ENCODE measurements around the gene PNPLA3.

Gene PNPLA3

GRCh38 chr22:43923631-43924464 is at the start of gene PNPLA3:
TSS of gene PNPLA3 (plus strand) at chr22:43923805. CDS start at chr22:43923912, 107 bp downstream.
- DNase-seq, result no peak

GRCh38 chr22:43876866-43877509 is 46.6 kb upstream of the PNPLA3 start:
- DNase-seq, result no peak

GRCh38 chr22:43878079-43878795 is 45.4 kb upstream of the PNPLA3 start:
- no peak for DNase-seq

GRCh38 chr22:43878831-43879550 is 44.6 kb upstream of the PNPLA3 start:
- DNase-seq, result no peak

GRCh38 chr22:43879901-43880540 is 43.6 kb upstream of the PNPLA3 start:
- no peak for DNase-seq

GRCh38 chr22:43880541-43880991 is 43.0 kb upstream of the PNPLA3 start:
- DNase-seq, result no peak

GRCh38 chr22:43881091-43882061 is 42.2 kb upstream of the PNPLA3 start:
- DNase-seq, result no peak

- DNase-seq, result no peak
These were observed 41.4 kb upstream of the PNPLA3 start for GRCh38 chr22:43882122-43882767.

- peak; percentile 12 for DNase-seq
These were observed 40.5 kb upstream of the PNPLA3 start for GRCh38 chr22:43883012-43883661.

GRCh38 chr22:43883719-43884415 is 39.7 kb upstream of the PNPLA3 start:
- DNase-seq, result no peak

- DNase-seq, result no peak
These were observed 38.8 kb upstream of the PNPLA3 start for GRCh38 chr22:43884600-43885318.

GRCh38 chr22:43885319-43885671 is 38.3 kb upstream of the PNPLA3 start:
- no peak for DNase-seq

GRCh38 chr22:43885786-43886185 is 37.8 kb upstream of the PNPLA3 start:
- no peak for DNase-seq

- DNase-seq, result no peak
These were observed 37.4 kb upstream of the PNPLA3 start for GRCh38 chr22:43886231-43886630.

GRCh38 chr22:43887391-43887790 is 36.2 kb upstream of the PNPLA3 start:
- no peak for DNase-seq

GRCh38 chr22:43888740-43889139 is 34.9 kb upstream of the PNPLA3 start:
- DNase-seq, result no peak

GRCh38 chr22:43889201-43889859 is 34.3 kb upstream of the PNPLA3 start:
- no peak for DNase-seq

GRCh38 chr22:43889860-43890253 is 33.7 kb upstream of the PNPLA3 start:
- no peak for DNase-seq
